Measurements from ENCODE around the gene GARNL3. TPM values are rescaled to one million over a fixed set of nuclear protein-coding genes. Genes with fewer than 3 reads are reported as not detected.

GARNL3 gene
- total and polyA plus RNA-seq, 8 donors, result 2.3 to 7.1 (median 3.4) TPM

GRCh38 chr9:127336506-127337352 lies 72.2 kb downstream of the GARNL3 start:
- peaks cover 0 to 9% (median 0%) of the 10 kb centered on the region in 3 donors for H3K4me1 ChIP-seq
- 31 to 32% methylated on average over 3 of the region's 3 CpGs for WGBS, 2 donors
- H3K27ac ChIP-seq, result peak overlapping the region in 2 of 4 donors; percentile 34 to 48
- peak; percentile 77 to 86 (median 82) for ATAC-seq
- H3K36me3 ChIP-seq, result no peaks in the 10 kb centered on the region
- no peaks in the 10 kb centered on the region for H3K27me3 ChIP-seq
- intact Hi-C loops (cut with DNase I), result no loop called here
- TF ChIP-seq CTCF (IDR thresholded peaks at IDR 0.05), result no peak
- DNase-seq, result peak in 5 of 6 donors; percentile 44 to 77 (median 60)
- no peaks in the 10 kb centered on the region for H3K9me3 ChIP-seq
- H3K4me3 ChIP-seq, result no peak overlapping the region
- FAIRE-seq, result no peak

DNA sequence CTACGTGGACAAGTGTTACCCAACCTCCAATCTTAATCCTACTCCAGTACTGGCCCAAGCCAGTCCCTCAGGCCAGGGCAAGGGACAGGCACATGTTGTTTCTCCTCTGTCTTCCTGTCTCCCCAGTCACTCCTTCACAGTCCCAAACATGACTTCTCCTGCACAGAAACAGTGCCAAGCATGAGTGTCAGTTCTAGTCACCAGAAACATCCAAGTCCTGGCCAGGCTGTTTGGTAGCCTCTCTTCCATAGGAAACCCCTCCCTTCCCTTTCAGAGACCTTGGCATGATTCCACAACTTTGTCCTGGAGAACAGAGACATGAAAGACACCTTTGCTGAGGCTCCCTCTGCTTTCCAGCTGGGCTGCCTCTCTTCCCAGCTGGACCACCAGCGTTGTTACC lies 76.1 kb downstream of the GARNL3 start:
- ATAC-seq, result no peak
- intact Hi-C loops (cut with DNase I), result loop anchor here in 2 of 3 donors (10.0 kb wide), 2 partner anchors 106 to 126 kb away; no protein-coding TSS in a partner anchor
- FAIRE-seq, result no peak
- no peak overlapping the region for H3K27ac ChIP-seq
- 66 to 69% methylated on average over 2 of the region's 2 CpGs for WGBS, 2 donors
- no peaks in the 10 kb centered on the region for H3K9me3 ChIP-seq
- TF ChIP-seq CTCF (IDR thresholded peaks at IDR 0.05), result no peak
- DNase-seq, result no peak
- no peaks in the 10 kb centered on the region for H3K36me3 ChIP-seq
- H3K27me3 ChIP-seq, result no peaks in the 10 kb centered on the region
- H3K4me1 ChIP-seq, result peaks cover 0 to 9% (median 0%) of the 10 kb centered on the region in 3 donors
- H3K4me3 ChIP-seq, result no peak overlapping the region

- DNase-seq, result no peak
- Histone ChIP-seq H3K27ac (no peak overlapping the region), H3K4me1 (peaks cover 0 to 9% (median 0%) of the 10 kb centered on the region in 3 donors), H3K4me3 (no peak overlapping the region), H3K9me3 (no peaks in the 10 kb centered on the region), H3K27me3 (no peaks in the 10 kb centered on the region), H3K36me3 (no peaks in the 10 kb centered on the region)
- intact Hi-C loops (cut with DNase I), result loop anchor here in 2 of 3 donors (10.0 kb wide), 2 partner anchors 106 to 126 kb away; no protein-coding TSS in a partner anchor
- WGBS, 2 donors, result 82 to 89% methylated on average over 3 of the region's 3 CpGs
- FAIRE-seq, result no peak
- TF ChIP-seq CTCF (IDR thresholded peaks at IDR 0.05), result no peak
- no peak for ATAC-seq
Observed at GRCh38 chr9:127341152-127341551, 76.6 kb downstream of the GARNL3 start.

- H3K4me3 ChIP-seq, result no peak overlapping the region
- H3K27me3 ChIP-seq, result no peaks in the 10 kb centered on the region
- DNase-seq (no peak), FAIRE-seq (no peak), ATAC-seq (no peak)
- H3K4me1 ChIP-seq, result no peaks in the 10 kb centered on the region
- H3K27ac ChIP-seq, result no peak overlapping the region
- no peaks in the 10 kb centered on the region for H3K9me3 ChIP-seq
- no peaks in the 10 kb centered on the region for H3K36me3 ChIP-seq
- WGBS, 2 donors, result 79 to 90% methylated on average over 7 of the region's 7 CpGs
- intact Hi-C loops (cut with DNase I), result loop anchor here in 2 of 3 donors (10.0 kb wide), 2 partner anchors 110 to 130 kb away; no protein-coding TSS in a partner anchor
- TF ChIP-seq CTCF (IDR thresholded peaks at IDR 0.05), result no peak
Observed at GRCh38 chr9:127344368-127345000, 79.9 kb downstream of the GARNL3 start.

Measured in pancreas (tissue), 10 donors.